Liver (tissue), 3 donors: ENCODE results near the gene C10orf143.

Experiments used
- CTCF ChIP-seq: fragments of 150-350 bp; IDR thresholded peaks from 2 replicates; pipeline ENCODE4 v1.5.1; 2017; ENCODE audit warnings: improper control_type of control experiment, low read depth, low read length; ENCODE audit not compliant: missing input control
- GABPA ChIP-seq, 2 donors: IDR thresholded peaks in 1 of 2; conservative IDR thresholded peaks in 1 of 2; 2 replicates each; pipeline ENCODE4 v1.6.1; 2016; ENCODE audit warnings: antibody characterized with exemption in 2 of 2, mild to moderate bottlenecking in 1 of 2, moderate library complexity in 1 of 2
- JUND ChIP-seq, 2 donors: IDR thresholded peaks; 2 replicates each; pipeline ENCODE4 v1.6.1; 2016; ENCODE audit warnings: antibody characterized with exemption in 2 of 2
- RAD21 ChIP-seq, 2 donors: IDR thresholded peaks; 2 replicates each; pipeline ENCODE4 v1.6.1; 2016; ENCODE audit warnings: antibody characterized with exemption in 2 of 2, mild to moderate bottlenecking in 2 of 2
- REST ChIP-seq: IDR thresholded peaks from 2 replicates; pipeline ENCODE4 v1.6.1; 2016; ENCODE audit warnings: antibody characterized with exemption, mild to moderate bottlenecking
- SP1 ChIP-seq: IDR thresholded peaks from 2 replicates; pipeline ENCODE4 v1.6.1; 2018; ENCODE audit warnings: antibody characterized with exemption, mild to moderate bottlenecking
- TF ChIP-seq, protein P1 (sequence below): IDR thresholded peaks from 2 replicates; pipeline ENCODE4 v1.6.1; 2016; ENCODE audit warnings: antibody characterized with exemption
- TF ChIP-seq, protein P2 (sequence below): IDR thresholded peaks from 2 replicates; pipeline ENCODE4 v1.6.1; 2016; ENCODE audit warnings: antibody characterized with exemption
- TF ChIP-seq, protein P3 (sequence below): IDR thresholded peaks from 2 replicates; pipeline ENCODE4 v1.6.1; 2016; ENCODE audit warnings: antibody characterized with exemption
- donor health status: healthy.
- donor health status: healthy.

DNA sequence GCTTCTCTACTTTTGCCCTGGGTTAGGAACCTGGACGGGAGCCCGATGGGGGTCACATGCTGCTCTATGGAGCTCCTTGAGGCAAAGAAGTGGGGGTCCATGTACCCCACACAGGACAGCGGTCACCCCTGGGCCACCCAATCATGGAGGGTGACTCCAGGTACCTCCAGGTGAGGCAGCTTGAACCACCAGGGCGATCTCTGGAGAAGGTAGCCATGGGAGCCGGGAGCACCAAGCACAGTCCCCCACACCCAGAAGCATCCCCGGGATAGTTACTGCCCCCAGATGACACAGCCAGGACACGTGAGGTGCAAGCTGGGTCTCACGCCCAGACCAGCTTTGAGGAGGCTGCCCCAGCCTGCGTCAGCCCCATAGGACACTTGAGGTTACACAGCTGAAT is 58.4 kb downstream of the C10orf143 start:
- TF ChIP-seq RAD21 (IDR thresholded peaks at IDR 0.05) (no peak), CTCF (no peak), SP1 (no peak), GABPA (IDR thresholded peaks at IDR 0.05 in 1 of 2, conservative IDR thresholded peaks at IDR 0.05 in 1 of 2) (no peak), REST (no peak), JUND (IDR thresholded peaks at IDR 0.05) (no peak)
- TF ChIP-seq, protein P1, sequence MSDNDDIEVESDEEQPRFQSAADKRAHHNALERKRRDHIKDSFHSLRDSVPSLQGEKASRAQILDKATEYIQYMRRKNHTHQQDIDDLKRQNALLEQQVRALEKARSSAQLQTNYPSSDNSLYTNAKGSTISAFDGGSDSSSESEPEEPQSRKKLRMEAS: no peak
- TF ChIP-seq, protein P2, sequence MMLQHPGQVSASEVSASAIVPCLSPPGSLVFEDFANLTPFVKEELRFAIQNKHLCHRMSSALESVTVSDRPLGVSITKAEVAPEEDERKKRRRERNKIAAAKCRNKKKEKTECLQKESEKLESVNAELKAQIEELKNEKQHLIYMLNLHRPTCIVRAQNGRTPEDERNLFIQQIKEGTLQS: no peak
- TF ChIP-seq, protein P3, sequence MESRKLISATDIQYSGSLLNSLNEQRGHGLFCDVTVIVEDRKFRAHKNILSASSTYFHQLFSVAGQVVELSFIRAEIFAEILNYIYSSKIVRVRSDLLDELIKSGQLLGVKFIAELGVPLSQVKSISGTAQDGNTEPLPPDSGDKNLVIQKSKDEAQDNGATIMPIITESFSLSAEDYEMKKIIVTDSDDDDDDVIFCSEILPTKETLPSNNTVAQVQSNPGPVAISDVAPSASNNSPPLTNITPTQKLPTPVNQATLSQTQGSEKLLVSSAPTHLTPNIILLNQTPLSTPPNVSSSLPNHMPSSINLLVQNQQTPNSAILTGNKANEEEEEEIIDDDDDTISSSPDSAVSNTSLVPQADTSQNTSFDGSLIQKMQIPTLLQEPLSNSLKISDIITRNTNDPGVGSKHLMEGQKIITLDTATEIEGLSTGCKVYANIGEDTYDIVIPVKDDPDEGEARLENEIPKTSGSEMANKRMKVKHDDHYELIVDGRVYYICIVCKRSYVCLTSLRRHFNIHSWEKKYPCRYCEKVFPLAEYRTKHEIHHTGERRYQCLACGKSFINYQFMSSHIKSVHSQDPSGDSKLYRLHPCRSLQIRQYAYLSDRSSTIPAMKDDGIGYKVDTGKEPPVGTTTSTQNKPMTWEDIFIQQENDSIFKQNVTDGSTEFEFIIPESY: no peak
